Renal pelvis (tissue), 4 donors: ENCODE data around the gene ANKRD36. TPM values are rescaled to one million over a fixed set of nuclear protein-coding genes. Genes with fewer than 3 reads are reported as not detected.
A peak's percentile ranks its signal among the peaks of the same experiment; 100 is the strongest.
"Not testable (repeated sequence)": the region's sequence is repeated elsewhere in the genome, so short reads cannot be mapped to it uniquely, and the experiment has no call there.

ENCODE experiments used
- DNase-seq: peaks from one replicate; pipeline ENCODE4 v3.0.0-alpha.2; 2013
- polyA plus RNA-seq, 3 donors: library from polyadenylated mRNA; unstranded; fragments of 120-200 nt; gene quantifications; one replicate each; pipeline ENCODE4 v1.2.1, GENCODE V29; 2013; ENCODE audit not compliant: insufficient read length in 3 of 3

Gene ANKRD36
- polyA plus RNA-seq, 3 donors = 13.5 to 28.2 (median 23.6) TPM

DNA sequence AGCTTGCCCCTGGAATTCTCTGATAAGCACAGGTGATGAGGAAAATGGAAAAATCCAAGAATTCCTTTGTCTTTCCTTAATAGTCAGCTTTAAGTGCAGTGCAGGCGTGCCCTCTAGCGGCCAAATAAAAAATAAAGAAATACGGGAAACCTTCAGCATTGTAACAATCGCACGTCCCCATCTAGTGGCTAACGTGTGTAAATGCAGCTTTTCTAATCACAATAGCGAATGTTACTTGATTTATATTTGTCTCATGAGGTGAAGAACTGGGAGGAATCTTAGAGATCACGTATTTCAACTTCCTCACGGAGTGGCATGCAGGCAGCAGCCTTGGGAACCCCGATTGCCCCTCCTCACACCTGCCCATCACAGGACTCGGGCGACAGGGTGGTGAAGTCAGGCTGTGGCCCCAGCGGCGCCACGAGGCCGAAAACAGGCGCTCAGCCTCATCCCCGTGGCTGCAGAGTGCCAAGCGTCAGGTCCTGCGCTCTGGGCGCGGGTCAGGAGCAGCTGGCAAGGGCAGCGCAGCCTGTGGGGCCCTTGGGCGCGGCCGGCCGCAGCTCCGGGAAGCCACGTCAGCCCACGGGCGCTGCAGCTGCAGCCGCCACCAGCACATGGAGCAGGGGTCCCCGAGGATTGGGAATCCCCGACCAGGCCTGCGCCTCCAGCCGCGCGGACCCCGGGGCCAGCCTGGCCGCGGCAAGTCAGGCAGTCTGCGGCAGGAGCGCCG, 468 bp upstream of the ANKRD36 start:
- peak; percentile 26 for DNase-seq

DNA sequence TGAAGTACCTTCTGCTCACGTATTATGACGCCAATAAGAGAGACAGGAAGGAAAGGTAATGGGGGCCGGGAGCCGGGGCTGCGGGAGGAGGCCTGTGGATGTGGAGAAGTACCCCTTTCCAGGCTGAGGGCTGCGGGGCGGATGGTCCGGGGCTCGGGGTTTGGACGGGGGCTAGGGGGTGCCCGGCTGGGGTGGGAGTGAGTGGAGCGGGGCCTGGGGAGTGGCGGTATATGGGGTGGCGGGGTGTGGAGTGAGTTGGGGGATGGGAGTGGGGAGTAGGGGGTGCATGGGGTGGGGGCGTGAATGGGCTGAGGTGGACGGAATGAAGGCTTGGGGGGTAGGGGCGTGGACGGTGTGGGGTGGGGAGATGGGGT, 916 bp downstream of the ANKRD36 start:
- not testable (repeated sequence) for DNase-seq

DNA sequence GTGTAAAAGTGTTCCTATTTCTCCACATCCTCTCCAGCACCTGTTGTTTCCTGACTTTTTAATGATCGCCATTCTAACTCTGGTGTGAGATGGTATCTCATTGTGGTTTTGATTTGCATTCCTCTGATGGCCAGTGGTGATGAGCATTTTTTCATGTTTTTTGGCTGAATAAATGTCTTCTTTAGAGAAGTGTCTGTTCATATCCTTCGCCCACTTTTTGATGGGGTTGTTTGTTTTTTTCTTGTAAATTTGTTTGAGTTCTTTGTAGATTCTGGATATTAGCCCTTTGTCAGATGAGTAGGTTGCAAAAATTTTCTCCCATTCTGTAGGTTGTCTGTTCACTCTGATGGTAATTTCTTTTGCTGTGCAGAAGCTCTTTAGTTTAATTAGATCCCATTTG, 16.1 kb downstream of the ANKRD36 start:
- not testable (repeated sequence) for DNase-seq

DNA sequence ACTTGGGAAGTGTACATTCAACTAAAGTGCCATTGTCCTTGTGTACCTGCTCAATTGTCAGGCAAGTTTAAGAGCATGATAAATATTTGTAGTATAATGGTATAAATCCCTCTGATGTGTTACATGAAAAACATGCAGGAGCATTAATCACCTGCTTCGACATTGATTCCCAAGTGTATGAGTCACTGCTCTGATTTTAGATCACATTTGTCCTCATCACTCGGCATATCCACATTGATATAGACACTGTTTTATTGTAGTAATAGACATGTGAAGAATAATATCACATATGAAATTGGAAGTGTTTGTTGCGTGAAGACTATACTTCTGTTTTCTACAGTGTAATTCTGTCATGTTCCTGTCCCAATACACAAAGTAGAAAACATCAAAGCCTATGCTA, 31.1 kb downstream of the ANKRD36 start:
- not testable (repeated sequence) for DNase-seq

DNA sequence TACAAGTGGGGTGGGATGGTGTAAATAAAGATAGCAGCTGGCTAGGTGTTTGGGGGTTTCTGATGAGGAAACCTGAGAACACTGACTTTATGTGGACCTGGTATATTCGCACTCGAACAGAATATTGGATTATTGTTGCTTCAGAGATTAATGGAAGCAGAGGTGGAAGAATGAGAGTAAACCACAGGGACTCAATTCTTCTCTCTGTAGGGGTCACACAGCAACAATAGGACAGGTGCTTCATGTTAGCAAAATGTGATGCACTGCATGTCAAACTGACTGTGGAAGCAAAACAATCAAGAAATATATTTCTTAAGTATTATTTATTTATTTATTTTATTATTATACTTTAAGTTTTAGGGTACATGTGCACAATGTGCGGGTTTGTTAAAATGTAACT, 53.6 kb downstream of the ANKRD36 start:
- DNase-seq = not testable (repeated sequence)

DNA sequence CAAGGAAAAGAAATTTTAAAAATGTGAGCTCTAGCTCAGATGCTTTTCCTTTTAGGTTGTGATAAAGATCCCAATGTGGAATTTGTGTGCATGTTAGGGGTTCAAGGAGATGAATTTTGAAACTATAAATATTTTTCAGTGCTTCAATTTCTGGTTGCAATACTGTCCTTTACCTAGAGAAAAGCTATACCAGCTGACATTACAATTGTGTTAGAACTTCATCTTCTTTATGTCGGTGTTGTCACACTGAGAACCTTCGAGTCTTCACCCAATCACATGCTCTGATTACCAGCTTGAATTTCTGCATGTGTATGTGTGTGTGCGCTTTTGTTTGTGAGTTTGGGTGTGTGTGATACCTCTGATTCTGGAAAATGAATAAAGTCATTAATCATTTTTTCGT, 55.0 kb downstream of the ANKRD36 start:
- DNase-seq = not testable (repeated sequence)

GRCh38 chr2:97168583-97168982, 55.6 kb downstream of the ANKRD36 start:
- not testable (repeated sequence) for DNase-seq

- not testable (repeated sequence) for DNase-seq
Observed at GRCh38 chr2:97180391-97180790, 67.4 kb downstream of the ANKRD36 start.

DNA sequence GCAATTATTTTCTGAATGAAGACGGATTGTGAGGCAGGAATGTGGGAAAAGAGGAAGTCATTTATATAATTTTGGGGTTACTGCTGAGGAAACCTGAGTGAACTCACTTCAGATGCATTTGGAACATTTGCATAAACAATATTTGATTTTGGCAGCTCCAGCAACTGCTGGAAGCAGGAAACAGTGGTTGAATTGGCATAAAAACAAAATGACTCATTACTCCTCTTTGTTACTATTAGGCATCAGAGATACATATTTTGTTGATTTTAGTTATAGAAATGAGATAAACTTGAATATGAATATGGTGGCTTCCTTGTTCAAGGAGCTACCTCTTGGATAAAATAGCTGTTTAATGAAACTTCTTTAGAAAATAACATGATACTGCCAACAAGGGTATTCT, 82.4 kb downstream of the ANKRD36 start:
- not testable (repeated sequence) for DNase-seq

DNA sequence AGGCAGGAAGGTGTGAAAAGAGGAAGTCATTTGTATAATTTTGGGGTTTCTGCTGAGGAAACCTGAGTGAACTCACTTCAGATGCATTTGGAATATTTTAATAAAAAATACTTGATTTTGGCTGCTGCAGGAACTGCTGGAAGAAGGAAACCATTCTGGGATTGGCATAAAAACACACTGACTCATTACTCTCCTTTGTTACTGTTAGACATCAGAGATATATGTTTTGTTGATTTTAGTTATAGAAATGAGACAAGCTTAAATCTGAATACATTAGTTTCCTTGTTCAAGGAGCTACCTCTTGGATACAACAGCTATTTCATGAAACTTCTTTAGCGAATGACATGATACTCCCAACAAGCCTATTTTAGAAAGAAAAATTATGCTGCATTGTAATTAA, 84.3 kb downstream of the ANKRD36 start:
- DNase-seq = not testable (repeated sequence)

GRCh38 chr2:97200887-97201286, 87.9 kb downstream of the ANKRD36 start:
- not testable (repeated sequence) for DNase-seq

DNA sequence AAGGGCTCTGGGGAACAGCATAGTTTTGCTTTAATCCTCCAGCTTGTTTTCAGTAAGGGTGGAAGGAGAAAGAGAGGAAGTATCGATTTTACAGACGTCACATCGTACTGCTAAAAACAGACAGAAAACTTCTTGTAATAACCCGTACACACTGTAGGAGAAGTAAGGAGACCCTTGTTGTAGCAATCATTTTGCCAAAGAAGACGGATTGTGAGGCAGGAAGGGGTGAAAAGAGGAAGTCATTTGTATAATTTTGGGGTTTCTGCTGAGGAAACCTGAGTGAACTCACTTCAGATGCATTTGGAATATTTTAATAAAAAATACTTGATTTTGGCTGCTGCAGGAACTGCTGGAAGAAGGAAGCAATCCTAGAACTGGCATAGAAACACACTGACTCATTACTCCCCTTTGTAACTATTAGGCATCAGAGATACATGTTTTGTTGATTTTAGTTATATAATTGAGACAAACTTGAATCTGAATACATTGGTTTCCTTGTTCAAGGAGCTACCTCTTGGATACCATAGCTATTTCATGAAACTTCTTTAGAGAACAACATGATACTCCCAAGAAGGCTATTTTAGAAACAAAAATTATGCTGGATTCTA, 89.8 kb downstream of the ANKRD36 start:
- DNase-seq = not testable (repeated sequence)

- no peak for DNase-seq
Observed at GRCh38 chr2:97210325-97210724, 97.4 kb downstream of the ANKRD36 start.

GRCh38 chr2:97215025-97215424, 102.1 kb downstream of the ANKRD36 start:
- not testable (repeated sequence) for DNase-seq

- DNase-seq = not testable (repeated sequence)
Observed at GRCh38 chr2:97230848-97231585, 118.1 kb downstream of the ANKRD36 start.

DNA sequence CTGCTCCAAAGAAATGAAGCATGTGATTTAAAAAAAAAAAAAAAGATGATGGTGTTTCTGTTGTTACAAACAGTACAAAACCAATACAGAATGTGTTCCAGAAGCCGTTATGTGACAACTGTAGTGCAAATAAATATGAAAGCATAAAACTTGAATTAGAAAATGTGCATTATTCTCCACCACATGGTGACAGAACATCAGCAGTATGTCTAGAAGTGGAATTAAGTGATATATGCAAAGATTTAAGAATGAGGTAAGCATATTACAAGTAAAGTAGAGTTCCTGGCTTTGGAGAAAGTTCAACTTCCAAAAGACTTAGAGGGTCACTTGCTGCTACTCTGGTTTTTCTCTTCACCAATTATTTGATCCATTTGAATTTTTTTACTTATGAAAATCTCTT, 120.0 kb downstream of the ANKRD36 start:
- not testable (repeated sequence) for DNase-seq

- DNase-seq = not testable (repeated sequence)
Observed at GRCh38 chr2:97233660-97234295, 120.8 kb downstream of the ANKRD36 start.

DNA sequence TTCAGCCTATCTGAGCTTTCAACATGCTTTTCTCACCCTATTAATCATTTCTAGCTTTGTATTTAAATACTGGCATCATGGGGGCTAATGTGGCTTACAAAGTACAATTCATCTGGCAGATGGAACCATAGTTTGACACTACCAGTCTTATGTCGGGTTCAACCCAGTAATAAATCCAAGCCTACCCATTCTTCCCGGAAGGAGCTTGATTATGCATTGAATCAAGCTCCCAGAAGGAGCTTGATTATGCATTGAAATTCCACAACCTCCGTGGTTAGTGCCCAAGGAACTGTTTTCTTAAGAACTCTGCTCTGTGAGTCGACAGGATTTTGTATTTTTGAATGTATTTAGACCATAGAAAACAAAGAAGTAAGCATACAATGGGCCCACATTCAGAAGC, 148.2 kb downstream of the ANKRD36 start:
- not testable (repeated sequence) for DNase-seq

DNA sequence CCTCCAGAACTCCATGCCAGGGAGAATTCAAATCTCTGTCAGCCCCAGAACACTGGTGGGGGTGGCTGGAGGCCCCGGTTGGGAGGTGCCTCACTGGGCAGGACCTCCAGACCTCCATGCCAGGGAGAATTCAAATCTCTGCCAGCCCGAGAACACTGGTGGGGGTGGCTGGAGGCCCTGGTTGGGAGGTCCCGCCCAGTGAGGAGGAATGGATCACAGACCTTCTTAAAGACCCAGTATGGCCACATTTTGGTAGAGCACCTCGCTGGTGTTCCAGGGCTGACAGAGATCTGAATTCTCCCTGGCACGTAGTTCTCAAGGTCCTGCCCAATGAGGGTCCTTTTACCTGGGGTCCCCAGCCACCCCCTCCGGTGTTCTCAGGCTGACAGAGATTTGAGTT, 153.5 kb downstream of the ANKRD36 start:
- not testable (repeated sequence) for DNase-seq

DNA sequence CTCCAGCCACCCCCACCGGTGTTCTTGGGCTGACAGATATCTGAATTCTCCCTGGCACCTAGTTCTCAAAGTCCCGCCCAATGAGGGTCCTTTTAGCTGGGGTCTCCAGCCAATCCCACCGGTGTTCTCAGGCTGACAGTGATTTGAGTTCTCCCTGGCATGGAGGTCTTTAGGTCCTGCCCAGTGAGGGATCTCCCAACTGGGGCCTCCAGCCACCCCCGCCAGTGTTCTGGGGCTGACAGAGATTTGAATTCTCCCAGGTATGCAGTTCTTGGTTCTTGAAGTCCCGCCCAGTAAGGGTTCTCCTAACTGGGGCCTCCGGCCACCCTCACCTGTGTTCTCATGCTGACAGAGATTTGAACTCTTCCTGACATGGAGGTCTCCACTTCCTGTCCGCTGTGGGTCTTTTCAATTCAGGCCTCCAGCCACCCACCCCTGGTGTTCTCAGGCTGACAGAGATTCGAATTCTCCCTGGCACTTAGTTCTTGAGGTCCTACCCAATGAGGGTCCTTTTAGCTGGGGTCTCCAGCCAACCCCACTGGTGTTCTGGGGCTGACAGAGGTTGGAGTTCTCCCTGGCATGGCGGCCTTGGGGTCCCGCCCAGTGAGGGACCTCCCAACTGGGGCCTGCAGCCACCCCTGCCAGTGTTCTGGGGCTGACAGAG, 154.6 kb downstream of the ANKRD36 start:
- DNase-seq = no peak

DNA sequence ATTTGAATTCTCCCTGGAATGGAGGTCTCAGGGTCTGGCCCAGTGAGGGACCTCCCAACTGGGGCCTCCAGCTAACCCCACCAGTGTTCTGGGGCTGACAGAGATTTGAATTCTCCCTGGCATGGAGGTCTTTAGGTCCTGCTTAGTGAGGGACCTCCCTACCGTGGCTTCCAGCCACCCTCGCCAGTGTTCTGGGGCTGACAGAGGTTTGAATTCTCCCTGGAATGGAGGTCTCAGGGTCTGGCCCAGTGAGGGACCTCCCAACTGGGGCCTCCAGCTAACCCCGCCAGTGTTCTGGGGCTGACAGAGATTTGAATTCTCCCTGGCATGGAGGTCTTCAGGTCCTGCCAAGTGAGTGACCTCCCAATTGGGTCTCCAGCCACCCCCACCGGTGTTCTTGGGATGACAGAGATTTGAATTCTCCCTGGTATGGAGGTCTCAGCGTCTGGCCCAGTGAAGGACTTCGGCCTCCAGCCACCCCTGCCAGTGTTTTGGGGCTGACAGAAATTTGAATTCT, 155.2 kb downstream of the ANKRD36 start:
- DNase-seq = not testable (repeated sequence)
